Uterus (tissue), 2 donors: ENCODE results near the gene ARHGEF28.

Source experiments
- POLR2A ChIP-seq, 2 donors: fragments of 450-650 bp; IDR thresholded peaks; one replicate each; pipeline ENCODE4 v1.6.1; 2016; ENCODE audit warnings: antibody characterized with exemption in 2 of 2, mild to moderate bottlenecking in 1 of 2, moderate library complexity in 1 of 2
- TF ChIP-seq, protein P1 (sequence below), 4 experiments: fragments of 200-600 bp in 2 of 4; fragments of 450-650 bp in 2 of 4; sonication (generic) in 2 of 4; IDR thresholded peaks; one replicate each; pipeline ENCODE4 v1.5.1; 2016 to 2019; ENCODE audit warnings: antibody characterized with exemption in 4 of 4, mild to moderate bottlenecking in 2 of 4, moderate library complexity in 1 of 4

DNA sequence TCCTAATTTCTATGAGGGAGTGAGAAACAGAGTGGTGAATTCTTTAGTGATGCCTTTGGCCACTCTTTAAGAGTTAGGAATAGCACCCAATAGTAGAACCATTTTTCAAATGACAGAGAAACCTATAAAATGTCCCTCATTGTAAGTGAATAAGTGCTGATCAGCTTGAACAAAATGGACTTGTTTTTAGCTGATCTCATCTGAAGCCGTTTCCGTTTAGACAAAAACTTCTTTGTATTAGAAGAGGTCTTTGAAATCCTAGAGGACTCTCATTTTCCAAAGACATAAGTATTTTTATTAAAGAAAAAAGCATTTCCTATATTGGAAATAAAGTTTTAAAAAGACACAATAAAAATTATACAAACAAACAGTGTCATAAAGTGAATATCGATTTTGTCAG is 273.9 kb downstream of the ARHGEF28 start:
- TF ChIP-seq, protein P1, sequence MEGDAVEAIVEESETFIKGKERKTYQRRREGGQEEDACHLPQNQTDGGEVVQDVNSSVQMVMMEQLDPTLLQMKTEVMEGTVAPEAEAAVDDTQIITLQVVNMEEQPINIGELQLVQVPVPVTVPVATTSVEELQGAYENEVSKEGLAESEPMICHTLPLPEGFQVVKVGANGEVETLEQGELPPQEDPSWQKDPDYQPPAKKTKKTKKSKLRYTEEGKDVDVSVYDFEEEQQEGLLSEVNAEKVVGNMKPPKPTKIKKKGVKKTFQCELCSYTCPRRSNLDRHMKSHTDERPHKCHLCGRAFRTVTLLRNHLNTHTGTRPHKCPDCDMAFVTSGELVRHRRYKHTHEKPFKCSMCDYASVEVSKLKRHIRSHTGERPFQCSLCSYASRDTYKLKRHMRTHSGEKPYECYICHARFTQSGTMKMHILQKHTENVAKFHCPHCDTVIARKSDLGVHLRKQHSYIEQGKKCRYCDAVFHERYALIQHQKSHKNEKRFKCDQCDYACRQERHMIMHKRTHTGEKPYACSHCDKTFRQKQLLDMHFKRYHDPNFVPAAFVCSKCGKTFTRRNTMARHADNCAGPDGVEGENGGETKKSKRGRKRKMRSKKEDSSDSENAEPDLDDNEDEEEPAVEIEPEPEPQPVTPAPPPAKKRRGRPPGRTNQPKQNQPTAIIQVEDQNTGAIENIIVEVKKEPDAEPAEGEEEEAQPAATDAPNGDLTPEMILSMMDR (IDR thresholded peaks at IDR 0.05) = no peak
- TF ChIP-seq POLR2A (IDR thresholded peaks at IDR 0.05) = no peak
